ACC112 (cell line): ENCODE data around the gene SH3BP4.

Experiments used
- H2AFZ ChIP-seq: fragments of 200-600 bp; sonication (generic); one replicate; pipeline ENCODE4 v1.6.0; 2017; ENCODE audit warnings: antibody characterized with exemption, low read length; ENCODE audit not compliant: unreplicated experiment
- H3K27ac ChIP-seq: fragments of 200-600 bp; sonication (generic); 2 replicates; pipeline ENCODE4 v1.5.1; 2014; ENCODE audit warnings: low read depth, mild to moderate bottlenecking, antibody characterized with exemption, low read length, moderate library complexity
- H3K27me3 ChIP-seq: fragments of 200-600 bp; sonication (generic); 2 replicates; pipeline ENCODE4 v1.6.1; 2014; ENCODE audit warnings: mild to moderate bottlenecking, antibody characterized with exemption, low read length, moderate library complexity, mixed read lengths; ENCODE audit not compliant: insufficient read depth
- H3K36me3 ChIP-seq: fragments of 200-600 bp; sonication (generic); 2 replicates; pipeline ENCODE4 v1.6.1; 2016; ENCODE audit warnings: mild to moderate bottlenecking, antibody characterized with exemption, low read length, moderate library complexity, mixed read lengths; ENCODE audit not compliant: insufficient read depth
- H3K4me1 ChIP-seq: fragments of 200-600 bp; sonication (generic); one replicate; pipeline ENCODE4 v1.6.1; 2016; ENCODE audit warnings: low read length, mixed read lengths; ENCODE audit not compliant: insufficient read depth, unreplicated experiment, control insufficient read depth
- H3K4me3 ChIP-seq: fragments of 200-600 bp; sonication (generic); 2 replicates; pipeline ENCODE4 v1.5.1; 2014; ENCODE audit warnings: mild to moderate bottlenecking, low read depth, low read length
- H3K79me2 ChIP-seq: fragments of 200-600 bp; sonication (generic); one replicate; pipeline ENCODE4 v1.6.0; 2016; ENCODE audit warnings: low read length; ENCODE audit not compliant: control insufficient read depth, unreplicated experiment, insufficient read depth

Gene SH3BP4

GRCh38 chr2:234951664-234952269 lies at the start of gene SH3BP4:
TSS of gene SH3BP4 (plus strand) at chr2:234952017. CDS start at chr2:235035003, 82,986 bp downstream.
- Histone ChIP-seq H3K36me3 (peaks cover 11% of the 10 kb centered on the region; the same call in 1 of the 2 replicates), H3K4me1 (peaks cover 56% of the 10 kb centered on the region), H3K4me3 (peak within 1 kb of the TSS; percentile 91), H3K27ac (peak within 1 kb of the TSS; percentile 95), H2AFZ (peak within 1 kb of the TSS; percentile 51), H3K79me2 (peaks cover 54% of the 10 kb centered on the region), H3K27me3 (no peaks in the 10 kb centered on the region)

DNA sequence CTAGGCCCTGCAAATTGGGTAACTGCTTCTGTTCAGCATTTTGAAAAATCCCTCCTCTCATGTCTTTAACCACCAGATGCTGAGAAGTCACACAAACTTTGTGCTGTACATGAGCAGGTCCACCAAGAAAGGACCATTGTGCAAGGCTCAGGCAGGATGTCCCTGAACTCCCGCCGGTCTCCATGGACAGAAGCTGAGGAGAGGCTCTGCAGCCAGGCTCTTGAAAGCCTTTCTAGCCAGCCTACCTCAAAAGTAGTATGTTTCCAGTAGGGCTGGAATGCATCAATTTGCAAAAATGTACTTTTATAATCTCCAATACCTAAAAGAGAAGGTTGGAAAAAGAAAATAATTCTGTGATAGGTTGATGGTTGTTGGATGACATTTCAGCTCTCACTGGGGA lies 47.0 kb upstream of the SH3BP4 start:
- H3K79me2 ChIP-seq = no peaks in the 10 kb centered on the region
- no peak overlapping the region for H3K4me3 ChIP-seq
- H3K4me1 ChIP-seq = no peaks in the 10 kb centered on the region
- no peak overlapping the region for H3K27ac ChIP-seq
- no peaks in the 10 kb centered on the region for H3K27me3 ChIP-seq
- H2AFZ ChIP-seq = no peak overlapping the region
- no peaks in the 10 kb centered on the region for H3K36me3 ChIP-seq

DNA sequence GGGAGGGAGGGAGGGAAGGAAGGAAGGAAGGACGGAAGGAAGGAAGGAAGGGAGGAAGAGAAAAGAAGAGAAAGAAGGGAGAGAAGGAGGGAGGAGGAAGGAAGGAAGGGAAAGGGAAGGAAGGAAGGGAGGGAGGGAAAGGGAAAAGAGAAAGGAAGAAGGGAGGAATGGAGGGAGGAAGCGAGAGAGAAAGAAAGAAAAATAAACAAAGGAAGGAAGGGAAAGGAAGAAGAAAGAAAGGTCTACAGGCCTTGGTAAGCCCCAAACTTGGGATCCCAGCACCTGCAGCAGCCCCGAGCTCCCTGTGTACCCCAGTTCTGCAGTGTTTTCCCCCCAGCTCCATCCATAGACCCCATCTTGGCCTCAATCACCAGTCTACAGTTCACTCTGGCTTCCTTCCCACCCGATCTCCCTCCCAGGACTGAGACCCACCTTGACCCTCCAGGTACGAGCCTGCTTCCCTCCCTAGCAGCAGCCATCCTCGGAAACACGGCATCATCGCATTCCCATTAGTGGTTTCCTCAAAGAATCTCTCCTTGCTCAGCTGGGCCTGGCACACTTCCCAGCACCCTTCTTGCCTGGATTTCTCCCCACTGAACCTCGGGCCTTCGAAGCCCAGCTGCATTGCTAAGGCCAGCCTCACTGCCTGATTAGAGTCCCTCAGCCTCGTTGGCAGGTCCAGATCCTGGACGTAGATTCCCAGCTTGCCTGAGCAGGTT lies 46.1 kb upstream of the SH3BP4 start:
- no peaks in the 10 kb centered on the region for H3K27me3 ChIP-seq
- no peaks in the 10 kb centered on the region for H3K4me1 ChIP-seq
- H3K36me3 ChIP-seq = no peaks in the 10 kb centered on the region
- no peaks in the 10 kb centered on the region for H3K79me2 ChIP-seq
- no peak overlapping the region for H2AFZ ChIP-seq
- no peak overlapping the region for H3K27ac ChIP-seq
- H3K4me3 ChIP-seq = no peak overlapping the region

DNA sequence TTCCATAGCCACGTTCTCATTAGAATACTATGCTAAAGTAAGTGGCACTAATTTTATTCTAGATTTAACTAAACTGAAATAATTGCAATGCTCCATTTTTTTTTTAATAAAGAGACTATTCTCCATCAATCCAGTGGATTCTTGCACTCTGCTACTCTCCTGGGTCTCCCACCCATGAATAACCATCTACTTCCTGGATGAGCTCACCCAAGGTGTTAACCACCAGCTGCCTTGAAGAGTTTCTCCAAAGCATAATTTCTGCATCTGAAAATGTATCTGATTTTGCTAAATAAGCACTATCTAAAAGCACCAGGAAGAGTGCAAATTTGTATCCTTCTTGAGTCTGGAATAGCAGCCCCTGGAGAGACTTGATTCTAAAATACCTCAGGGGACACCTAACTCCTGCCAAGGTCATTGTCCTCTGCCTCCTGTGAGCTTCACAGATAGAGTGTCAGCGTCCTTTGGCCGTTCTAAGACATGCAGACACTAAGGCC lies 41.6 kb upstream of the SH3BP4 start:
- no peaks in the 10 kb centered on the region for H3K4me1 ChIP-seq
- H3K36me3 ChIP-seq = no peaks in the 10 kb centered on the region
- no peak overlapping the region for H3K4me3 ChIP-seq
- H2AFZ ChIP-seq = no peak overlapping the region
- H3K27ac ChIP-seq = no peak overlapping the region
- H3K27me3 ChIP-seq = no peaks in the 10 kb centered on the region
- no peaks in the 10 kb centered on the region for H3K79me2 ChIP-seq

GRCh38 chr2:234911271-234911670 lies 40.5 kb upstream of the SH3BP4 start:
- Histone ChIP-seq H3K4me1 (no peaks in the 10 kb centered on the region), H3K36me3 (no peaks in the 10 kb centered on the region), H3K27me3 (no peaks in the 10 kb centered on the region), H3K79me2 (no peaks in the 10 kb centered on the region), H3K27ac (no peak overlapping the region), H3K4me3 (no peak overlapping the region), H2AFZ (no peak overlapping the region)

DNA sequence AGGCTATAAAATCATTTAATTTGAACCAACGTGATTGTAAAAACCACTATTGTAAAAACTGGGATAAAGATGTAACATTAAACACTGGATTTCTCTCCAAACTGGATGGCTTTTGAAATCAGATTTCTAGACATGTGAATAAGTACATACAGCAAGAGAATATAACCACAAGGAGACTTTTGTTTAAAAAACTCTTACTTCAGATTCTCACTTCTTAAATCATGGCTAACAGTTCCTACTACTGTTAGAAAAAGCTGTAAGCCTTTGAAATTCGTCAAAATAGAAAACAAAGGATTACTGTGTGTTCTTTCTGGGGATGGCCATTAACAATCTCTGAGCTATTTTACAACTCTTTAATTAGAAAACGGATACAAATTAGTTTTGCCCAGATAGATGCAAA lies 39.4 kb upstream of the SH3BP4 start:
- Histone ChIP-seq H2AFZ (no peak overlapping the region), H3K79me2 (no peaks in the 10 kb centered on the region), H3K4me1 (no peaks in the 10 kb centered on the region), H3K4me3 (no peak overlapping the region), H3K27me3 (no peaks in the 10 kb centered on the region), H3K36me3 (no peaks in the 10 kb centered on the region), H3K27ac (no peak overlapping the region)

GRCh38 chr2:234913208-234913626 lies 38.6 kb upstream of the SH3BP4 start:
- Histone ChIP-seq H3K4me1 (no peaks in the 10 kb centered on the region), H3K4me3 (no peak overlapping the region), H3K79me2 (no peaks in the 10 kb centered on the region), H3K36me3 (no peaks in the 10 kb centered on the region), H2AFZ (no peak overlapping the region), H3K27me3 (no peaks in the 10 kb centered on the region), H3K27ac (no peak overlapping the region)

DNA sequence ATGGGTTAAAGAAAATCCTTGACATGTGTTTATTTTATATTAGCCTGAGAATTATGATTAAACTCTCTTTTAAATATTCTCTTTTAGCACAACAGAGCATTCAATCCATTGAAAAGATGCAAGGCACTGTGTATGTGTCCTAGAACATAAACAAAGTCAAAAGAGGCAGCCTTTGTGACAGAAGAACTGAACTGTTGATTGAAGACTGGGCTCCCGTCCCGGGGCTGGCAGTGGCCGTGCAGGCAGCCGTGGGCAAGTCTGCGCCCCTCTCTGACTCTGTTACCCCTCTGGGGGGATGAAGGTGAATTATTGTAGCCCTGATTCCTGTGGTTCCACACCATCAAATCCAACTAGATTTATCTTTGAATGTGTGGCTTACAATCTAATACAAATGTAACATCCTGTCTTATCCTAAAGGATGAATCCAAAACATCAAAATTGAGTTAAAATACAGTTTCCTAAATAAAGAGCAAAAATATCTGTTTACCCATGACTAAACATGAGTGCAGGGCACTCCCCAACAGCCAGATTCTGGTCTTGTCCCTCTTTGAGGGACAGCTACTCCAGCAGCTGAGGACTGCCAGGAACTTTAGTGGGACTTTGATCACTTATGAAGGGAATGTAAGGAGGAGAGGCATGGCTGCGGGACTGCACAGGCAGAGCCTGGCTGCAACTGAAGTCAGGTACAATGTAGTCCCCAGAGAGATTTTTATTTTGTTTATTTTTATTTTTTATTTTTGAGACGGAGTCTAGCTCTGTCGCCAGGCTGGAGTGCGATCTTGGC lies 37.3 kb upstream of the SH3BP4 start:
- Histone ChIP-seq H3K4me3 (no peak overlapping the region), H3K27me3 (no peaks in the 10 kb centered on the region), H3K27ac (no peak overlapping the region), H3K79me2 (no peaks in the 10 kb centered on the region), H3K4me1 (no peaks in the 10 kb centered on the region), H3K36me3 (no peaks in the 10 kb centered on the region), H2AFZ (no peak overlapping the region)

DNA sequence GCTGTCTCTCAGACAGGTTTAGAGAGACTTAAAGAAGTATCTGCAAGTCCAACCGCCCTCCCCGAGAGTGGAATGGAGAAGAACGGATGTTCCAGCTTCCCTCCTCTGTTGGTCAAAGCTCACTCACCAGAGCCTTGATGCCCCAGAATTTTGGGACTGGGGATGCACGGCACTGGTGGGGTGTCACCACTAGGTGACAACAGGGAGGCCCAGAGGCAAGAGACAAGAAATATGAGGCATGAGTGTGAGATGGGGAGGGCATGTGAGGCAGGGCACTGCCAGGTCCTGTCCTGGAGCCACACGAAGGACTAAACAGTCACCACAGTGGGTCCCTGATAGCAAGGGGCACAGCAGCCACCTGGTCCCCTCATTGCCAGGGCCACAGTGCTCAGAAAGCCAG lies 35.1 kb upstream of the SH3BP4 start:
- no peaks in the 10 kb centered on the region for H3K27me3 ChIP-seq
- no peaks in the 10 kb centered on the region for H3K79me2 ChIP-seq
- H3K4me3 ChIP-seq = no peak overlapping the region
- no peak overlapping the region for H3K27ac ChIP-seq
- no peaks in the 10 kb centered on the region for H3K36me3 ChIP-seq
- no peaks in the 10 kb centered on the region for H3K4me1 ChIP-seq
- H2AFZ ChIP-seq = no peak overlapping the region

DNA sequence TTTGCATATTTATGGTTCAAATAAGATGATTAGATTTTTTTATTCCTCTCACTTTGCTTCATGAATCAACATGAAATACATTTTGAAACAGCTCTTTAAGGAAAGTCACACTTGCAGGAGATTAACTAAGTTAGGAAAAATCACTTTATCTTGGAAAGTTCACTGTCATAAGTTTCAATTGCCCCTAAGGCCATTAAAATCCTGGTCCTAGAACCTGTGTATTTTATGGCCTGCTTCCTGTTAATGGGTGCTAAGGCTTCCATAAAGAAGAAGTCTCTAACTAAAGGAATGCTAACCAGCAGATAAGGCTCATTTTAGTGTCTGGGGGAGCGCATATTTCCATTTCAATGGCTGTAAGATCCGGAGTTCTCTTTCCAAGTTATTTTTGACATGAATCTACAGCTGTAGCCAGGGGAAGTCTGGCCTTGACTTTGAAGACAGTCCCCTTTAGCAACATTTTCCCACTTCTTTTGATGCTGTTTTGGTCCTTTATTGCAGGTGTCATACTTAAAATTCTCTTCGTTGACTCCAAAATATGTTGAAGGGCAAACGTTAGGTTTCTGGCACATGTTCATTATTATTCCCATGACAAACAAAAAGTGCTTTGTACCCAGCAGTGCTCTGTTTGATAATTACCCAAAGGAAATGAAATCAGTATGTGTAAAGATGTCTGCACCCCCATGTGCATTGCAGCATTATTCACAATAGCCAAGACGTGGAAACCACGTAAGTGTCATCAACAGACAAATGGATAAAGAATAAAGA lies 34.4 kb upstream of the SH3BP4 start:
- H3K4me3 ChIP-seq = no peak overlapping the region
- H3K36me3 ChIP-seq = no peaks in the 10 kb centered on the region
- H3K27ac ChIP-seq = no peak overlapping the region
- H2AFZ ChIP-seq = no peak overlapping the region
- H3K27me3 ChIP-seq = no peaks in the 10 kb centered on the region
- no peaks in the 10 kb centered on the region for H3K79me2 ChIP-seq
- no peaks in the 10 kb centered on the region for H3K4me1 ChIP-seq
